ENCODE results near the gene GBGT1.

GBGT1 gene

GRCh38 chr9:133141833-133142595 lies 21.7 kb downstream of the GBGT1 start:
- DNase-seq: no peak

- no peak for DNase-seq
Measured at GRCh38 chr9:133140606-133141005, 23.1 kb downstream of the GBGT1 start.

- DNase-seq: no peak
Measured at GRCh38 chr9:133140174-133140505, 23.6 kb downstream of the GBGT1 start.

- DNase-seq: no peak
Measured at GRCh38 chr9:133139246-133140173, 24.2 kb downstream of the GBGT1 start.

- DNase-seq: no peak
Measured at GRCh38 chr9:133137451-133138231, 26.1 kb downstream of the GBGT1 start.

GRCh38 chr9:133135146-133135745 lies 28.5 kb downstream of the GBGT1 start:
- DNase-seq: no peak

- no peak for DNase-seq
Measured at GRCh38 chr9:133134388-133135145, 29.1 kb downstream of the GBGT1 start.

GRCh38 chr9:133133681-133134387 lies 29.9 kb downstream of the GBGT1 start:
- no peak for DNase-seq

- DNase-seq: no peak
Measured at GRCh38 chr9:133132174-133132573, 31.5 kb downstream of the GBGT1 start.

- DNase-seq: no peak
Measured at GRCh38 chr9:133131506-133131905, 32.2 kb downstream of the GBGT1 start.

- DNase-seq: no peak
Measured at GRCh38 chr9:133130685-133131244, 32.9 kb downstream of the GBGT1 start.

- no peak for DNase-seq
Measured at GRCh38 chr9:133129001-133129795, 34.5 kb downstream of the GBGT1 start.

GRCh38 chr9:133128152-133128551 lies 35.6 kb downstream of the GBGT1 start:
- no peak for DNase-seq

GRCh38 chr9:133127340-133127981 lies 36.3 kb downstream of the GBGT1 start:
- no peak for DNase-seq

GRCh38 chr9:133126697-133127339 lies 36.9 kb downstream of the GBGT1 start:
- no peak for DNase-seq

GRCh38 chr9:133125941-133126696 lies 37.6 kb downstream of the GBGT1 start:
- DNase-seq: no peak

- no peak for DNase-seq
Measured at GRCh38 chr9:133124907-133125275, 38.8 kb downstream of the GBGT1 start.

- no peak for DNase-seq
Measured at GRCh38 chr9:133124123-133124906, 39.4 kb downstream of the GBGT1 start.

All from NCI-H1048 (cell line).